Stimulated activated CD8-positive, alpha-beta memory T cell treated with anti-CD3 and anti-CD28 coated beads, Interleukin-4, amount 100 ng/mL, for 1 hour (primary cell): ENCODE data around the gene SRP68.
"Not testable (repeated sequence)": the region's sequence is repeated elsewhere in the genome, so short reads cannot be mapped to it uniquely, and the experiment has no call there.

Experiments
- DNase-seq, 2 donors: peaks; one replicate each; pipeline ENCODE4 v3.0.0-alpha.2; 2020; ENCODE audit warnings: low read depth in 2 of 2, low spot score in 1 of 2

Gene SRP68

GRCh38 chr17:76046064-76046463, 26.3 kb downstream of the SRP68 start:
- no peak for DNase-seq

GRCh38 chr17:76044475-76045007, 27.8 kb downstream of the SRP68 start:
- DNase-seq: not testable (repeated sequence)

- DNase-seq: not testable (repeated sequence)
Measured at GRCh38 chr17:76042868-76043267, 29.4 kb downstream of the SRP68 start.

- DNase-seq: no peak
Measured at GRCh38 chr17:76040376-76040775, 31.9 kb downstream of the SRP68 start.

- no peak for DNase-seq
Measured at GRCh38 chr17:76039121-76039520, 33.2 kb downstream of the SRP68 start.

GRCh38 chr17:76038050-76038449, 34.3 kb downstream of the SRP68 start:
- no peak for DNase-seq

- DNase-seq: no peak
Measured at GRCh38 chr17:76036497-76037261, 35.6 kb downstream of the SRP68 start.

GRCh38 chr17:76034428-76035350, 37.6 kb downstream of the SRP68 start:
- DNase-seq: no peak

- no peak for DNase-seq
Measured at GRCh38 chr17:76033139-76033538, 39.2 kb downstream of the SRP68 start.

GRCh38 chr17:76032780-76033108, 39.6 kb downstream of the SRP68 start:
- no peak for DNase-seq

GRCh38 chr17:76032073-76032779, 40.1 kb downstream of the SRP68 start:
- DNase-seq: no peak

- DNase-seq: no peak
Measured at GRCh38 chr17:76027159-76027839, 45.0 kb downstream of the SRP68 start, which contains the start of gene EVPL. EVPL (minus strand) TSS chr17:76027306; CDS start chr17:76027198, 108 bp downstream.

- no peak for DNase-seq
Measured at GRCh38 chr17:76026714-76027158, 45.6 kb downstream of the SRP68 start.

- DNase-seq: no peak
Measured at GRCh38 chr17:76025294-76025693, 47.0 kb downstream of the SRP68 start.

GRCh38 chr17:76024353-76024752, 48.0 kb downstream of the SRP68 start:
- DNase-seq: no peak

- no peak for DNase-seq
Measured at GRCh38 chr17:76023900-76024237, 48.4 kb downstream of the SRP68 start.

GRCh38 chr17:76022973-76023899, 49.1 kb downstream of the SRP68 start:
- DNase-seq: no peak

- no peak for DNase-seq
Measured at GRCh38 chr17:76022285-76022684, 50.0 kb downstream of the SRP68 start.

- DNase-seq: no peak
Measured at GRCh38 chr17:76019833-76020467, 52.4 kb downstream of the SRP68 start.
